GM12872 (cell line): ENCODE measurements around the gene TTLL12.

ENCODE experiments used
- TF ChIP-seq, protein P1 (sequence below): IDR thresholded peaks from 3 replicates; pipeline ENCODE4 v1.5.1; 2011; ENCODE audit warnings: low read depth, mild to moderate bottlenecking, low read length, moderate library complexity; ENCODE audit not compliant: insufficient read depth

The TTLL12 gene

DNA sequence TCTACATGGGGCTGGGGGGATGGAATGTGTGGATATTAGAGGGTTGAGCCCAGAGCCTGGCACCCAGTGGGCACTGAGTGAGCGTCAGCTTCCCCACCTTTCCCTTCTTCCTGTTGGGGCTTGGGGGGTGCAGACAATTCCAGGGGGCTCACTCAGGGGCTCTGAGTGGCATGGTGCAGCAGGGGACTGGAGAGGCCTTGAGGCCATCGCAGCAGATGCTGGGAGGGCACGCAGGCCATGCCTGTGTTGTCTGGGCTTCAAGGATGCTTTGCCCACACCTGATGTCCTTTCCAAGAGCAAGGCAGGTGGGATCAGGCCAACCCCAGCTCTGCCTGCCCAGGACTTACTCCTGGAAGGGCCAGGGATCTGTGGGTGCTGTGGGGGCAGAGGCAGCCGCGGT lies 11.2 kb upstream of the TTLL12 start:
- TF ChIP-seq, protein P1, sequence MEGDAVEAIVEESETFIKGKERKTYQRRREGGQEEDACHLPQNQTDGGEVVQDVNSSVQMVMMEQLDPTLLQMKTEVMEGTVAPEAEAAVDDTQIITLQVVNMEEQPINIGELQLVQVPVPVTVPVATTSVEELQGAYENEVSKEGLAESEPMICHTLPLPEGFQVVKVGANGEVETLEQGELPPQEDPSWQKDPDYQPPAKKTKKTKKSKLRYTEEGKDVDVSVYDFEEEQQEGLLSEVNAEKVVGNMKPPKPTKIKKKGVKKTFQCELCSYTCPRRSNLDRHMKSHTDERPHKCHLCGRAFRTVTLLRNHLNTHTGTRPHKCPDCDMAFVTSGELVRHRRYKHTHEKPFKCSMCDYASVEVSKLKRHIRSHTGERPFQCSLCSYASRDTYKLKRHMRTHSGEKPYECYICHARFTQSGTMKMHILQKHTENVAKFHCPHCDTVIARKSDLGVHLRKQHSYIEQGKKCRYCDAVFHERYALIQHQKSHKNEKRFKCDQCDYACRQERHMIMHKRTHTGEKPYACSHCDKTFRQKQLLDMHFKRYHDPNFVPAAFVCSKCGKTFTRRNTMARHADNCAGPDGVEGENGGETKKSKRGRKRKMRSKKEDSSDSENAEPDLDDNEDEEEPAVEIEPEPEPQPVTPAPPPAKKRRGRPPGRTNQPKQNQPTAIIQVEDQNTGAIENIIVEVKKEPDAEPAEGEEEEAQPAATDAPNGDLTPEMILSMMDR: no peak

DNA sequence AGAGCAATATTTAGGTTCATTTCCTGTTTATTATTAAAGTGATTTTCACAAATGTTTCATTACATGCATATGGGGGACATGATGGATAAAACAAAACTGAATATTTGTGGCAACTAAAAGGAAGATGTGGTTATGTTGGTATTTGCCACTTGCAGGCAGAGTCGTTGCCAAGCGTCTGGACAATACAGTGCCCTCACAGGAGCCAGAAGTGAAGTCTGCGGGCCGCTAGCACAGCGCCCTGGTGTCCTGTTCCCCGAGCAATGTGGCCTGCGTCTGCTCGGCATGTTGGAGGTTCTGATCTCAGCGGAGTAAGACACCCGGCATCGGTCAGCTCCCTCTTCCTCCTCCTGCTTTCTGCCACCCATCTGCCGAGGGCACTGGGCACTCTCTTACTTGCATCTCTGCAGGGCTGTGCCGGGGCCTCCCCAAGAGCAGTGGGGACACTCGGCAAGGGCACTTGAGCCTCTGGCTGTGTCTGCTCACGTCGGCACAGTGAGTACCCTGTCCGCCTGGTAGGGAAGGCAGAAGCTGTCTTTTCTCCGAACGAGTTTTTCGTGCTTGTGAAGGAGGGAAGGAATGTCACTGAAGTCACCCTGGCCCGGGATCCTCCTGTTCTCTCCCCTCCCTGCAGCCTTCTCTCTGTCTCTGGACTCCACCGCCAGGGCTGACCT lies 10.5 kb upstream of the TTLL12 start:
- TF ChIP-seq, protein P1: no peak

DNA sequence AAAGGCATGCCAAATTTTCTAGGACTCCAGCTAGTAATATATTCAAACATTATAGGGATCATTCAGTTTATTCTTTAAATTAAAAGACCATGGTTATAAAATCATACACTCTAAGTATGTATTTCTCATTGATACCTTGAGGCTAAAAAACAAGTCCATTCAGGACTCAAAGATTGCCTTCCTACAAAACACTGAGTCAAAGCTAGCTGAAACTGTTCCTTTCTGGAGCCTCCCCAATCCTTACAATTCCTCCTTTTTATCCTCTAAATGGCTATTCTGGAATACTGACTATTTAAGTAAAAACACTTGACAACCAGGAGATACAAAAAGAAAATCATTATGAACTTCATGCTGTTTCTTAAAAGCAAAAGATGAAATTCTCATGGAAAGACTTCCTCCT lies 4.9 kb upstream of the TTLL12 start:
- TF ChIP-seq, protein P1: no peak

DNA sequence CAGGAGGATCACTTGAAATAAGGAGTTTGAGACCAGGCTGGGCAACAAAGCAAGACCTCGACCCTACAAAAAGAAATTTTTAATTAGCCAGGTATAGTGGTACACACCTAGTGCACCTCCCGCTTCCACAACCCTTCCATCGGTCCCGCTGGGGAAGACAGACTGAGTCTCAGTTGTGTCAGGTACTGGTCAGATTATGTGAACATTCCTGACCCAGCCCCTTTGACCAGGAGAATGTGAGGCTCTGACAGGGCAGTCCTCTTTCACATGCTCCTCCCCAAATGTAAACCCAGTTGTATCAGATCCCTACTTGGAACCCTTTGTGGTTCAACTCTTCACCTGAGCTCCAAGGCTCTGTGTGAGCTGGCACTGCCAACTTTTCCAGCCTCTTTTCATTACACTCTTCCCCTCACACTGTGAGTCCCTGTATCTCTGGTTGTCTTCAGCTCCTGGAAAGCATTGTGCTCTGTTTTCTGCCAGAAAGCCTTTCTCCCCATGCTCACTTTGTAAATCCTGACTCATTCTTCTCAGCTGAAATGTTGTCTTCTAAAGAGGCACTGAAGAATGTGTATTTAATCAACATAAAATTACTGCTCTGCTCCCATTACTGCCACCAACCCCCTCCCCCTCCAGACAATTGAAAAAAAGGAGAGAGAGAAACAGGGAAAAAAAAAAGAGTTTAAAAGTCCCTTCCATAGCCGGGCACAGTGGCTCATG lies 2.1 kb upstream of the TTLL12 start:
- TF ChIP-seq, protein P1: no peak

DNA sequence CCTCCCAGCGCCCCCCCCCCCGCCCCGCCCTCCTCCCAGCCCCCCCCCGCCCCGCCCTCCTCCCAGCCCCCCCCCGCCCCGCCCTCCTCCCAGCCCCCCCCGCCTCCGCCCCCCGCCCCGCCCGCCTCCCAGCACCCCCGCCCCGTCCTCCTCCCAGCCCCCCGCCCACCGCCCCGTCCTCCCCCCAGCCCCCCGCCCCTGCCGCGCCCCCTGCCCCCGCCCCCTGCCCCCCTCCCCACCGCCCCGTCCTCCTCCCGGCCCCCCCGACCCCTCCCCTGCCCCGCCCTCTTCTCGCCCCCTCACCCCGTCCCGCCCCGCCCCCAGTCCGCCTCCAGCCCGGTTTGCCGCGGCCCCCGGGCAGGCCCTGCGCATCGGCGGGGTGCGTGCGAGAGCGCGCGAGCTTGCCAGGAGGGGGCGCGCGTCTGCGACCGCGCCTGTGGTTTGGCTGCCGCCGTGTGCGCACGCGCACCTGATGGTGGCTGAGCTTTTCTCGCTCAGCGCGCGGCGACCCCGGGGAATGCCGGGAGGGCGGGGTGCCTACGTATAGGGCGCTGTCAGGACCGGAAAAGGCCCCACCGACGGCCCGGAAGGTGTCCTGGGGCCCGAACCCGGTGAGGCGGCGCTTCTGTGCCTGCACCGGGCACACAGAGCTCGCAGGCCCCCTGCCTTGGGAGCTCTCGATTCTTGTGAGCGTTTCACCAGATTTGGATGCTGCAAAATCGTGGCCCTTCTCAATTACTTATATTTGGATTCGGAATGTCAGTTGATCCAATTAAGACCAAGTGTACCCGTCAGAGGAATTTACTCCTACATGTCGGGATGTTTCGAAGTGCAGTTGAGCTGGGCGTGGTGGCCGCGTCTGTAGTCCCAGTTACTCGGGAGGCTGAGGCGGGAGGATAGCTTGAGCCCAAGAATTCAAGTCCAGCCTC lies 501 bp upstream of the TTLL12 start:
- TF ChIP-seq, protein P1: peak; percentile 72; the same call in 2 of the 3 replicates

DNA sequence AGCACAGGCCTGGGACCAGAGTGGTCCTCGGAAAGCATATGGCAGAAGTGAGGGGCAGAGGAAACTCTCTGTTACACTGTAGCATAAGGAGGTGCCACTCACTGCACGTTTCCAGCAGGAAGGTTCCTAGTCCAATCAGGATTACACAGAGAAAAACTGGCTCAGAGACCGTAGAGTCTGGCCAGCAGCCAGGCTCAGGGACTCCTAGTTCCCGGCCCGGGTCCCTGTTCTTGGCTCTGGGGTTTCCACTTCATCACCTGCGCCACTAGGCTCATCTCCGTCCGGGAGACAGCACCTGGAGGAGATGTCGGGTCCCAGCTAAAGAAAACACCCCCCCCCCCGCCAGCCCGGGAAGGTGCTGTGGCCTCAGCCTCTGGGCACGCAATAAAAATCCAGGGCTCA lies 1.1 kb downstream of the TTLL12 start:
- TF ChIP-seq, protein P1: no peak

DNA sequence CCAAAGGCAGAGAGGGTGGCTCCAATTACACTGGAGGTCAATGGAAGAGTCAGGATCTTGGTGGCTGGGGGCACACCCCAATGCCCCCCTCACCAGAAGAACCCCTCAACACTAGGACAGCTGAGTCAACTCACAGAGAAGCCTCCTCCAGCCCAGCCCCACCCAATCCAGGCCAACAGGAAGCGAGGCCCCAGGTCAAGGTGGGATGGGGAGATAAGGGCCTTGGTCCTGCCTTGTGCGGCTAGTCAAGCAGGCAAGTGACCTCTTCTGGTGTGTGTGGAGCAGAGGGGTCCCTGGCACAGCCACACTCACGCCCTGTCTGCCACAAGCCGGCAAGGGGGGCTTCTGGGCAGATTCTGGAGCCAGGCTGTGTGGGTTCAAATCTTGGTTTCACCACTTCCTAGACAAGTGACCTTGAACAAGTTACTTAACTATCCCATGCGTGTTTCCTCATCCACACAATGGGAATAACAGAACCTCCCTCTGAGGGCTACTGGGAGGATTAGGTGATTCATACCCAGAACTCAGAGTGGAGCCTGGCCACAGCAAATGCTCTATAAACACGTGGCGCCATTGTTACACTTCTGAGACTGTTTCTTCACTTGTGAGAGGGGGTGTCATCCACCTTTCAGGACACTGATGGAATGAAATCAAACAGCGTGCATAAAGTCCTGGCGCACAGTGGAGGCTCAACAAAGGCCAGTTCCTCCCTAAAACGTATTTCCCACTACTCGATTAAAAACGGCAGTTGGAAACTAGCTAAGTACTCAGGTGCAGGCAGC lies 3.2 kb downstream of the TTLL12 start:
- TF ChIP-seq, protein P1: no peak
